AG04450 (cell line): Measurements from ENCODE around the gene SP110. TPM values are rescaled to one million over a fixed set of nuclear protein-coding genes. Genes with fewer than 3 reads are reported as not detected.

Experiments used
- CTCF ChIA-PET: fragments of 300-600, 350-600 bp; formaldehyde crosslinking; extraction: SDS; loops from one replicate; lab custom pipeline; 2022; ENCODE audit warnings: antibody characterized with exemption, inconsistent platforms; lab: Charles Lee
- POLR2A ChIA-PET: fragments of 350-600 bp; formaldehyde crosslinking; extraction: SDS; loops from one replicate; lab custom pipeline; 2021; ENCODE audit warnings: antibody characterized with exemption, inconsistent platforms; lab: Yijun Ruan, JAX
- DNase-seq: peaks from one replicate; pipeline ENCODE4 v3.0.0-alpha.2; 2011; ENCODE audit warnings: low read depth, low spot score
- H3K27ac ChIP-seq: one replicate; pipeline ENCODE4 v1.5.1; 2012; ENCODE audit warnings: low read depth, low read length, control low read depth
- H3K27me3 ChIP-seq: one replicate; pipeline ENCODE4 v1.6.0; 2012; ENCODE audit warnings: low read length; ENCODE audit not compliant: control insufficient read depth, insufficient read depth
- H3K4me3 ChIP-seq: 2 replicates; pipeline ENCODE4 v1.5.1; 2011; ENCODE audit warnings: mild to moderate bottlenecking, low read depth, low read length, control low read depth
- H3K9me3 ChIP-seq: 2 replicates; pipeline ENCODE4 v1.5.1; 2012; ENCODE audit warnings: low read length; ENCODE audit not compliant: control insufficient read depth, insufficient read depth
- CTCF ChIP-seq: IDR thresholded peaks from 2 replicates; pipeline ENCODE4 v1.5.1; 2011; ENCODE audit warnings: low read depth, low read length, control low read depth, inconsistent platforms
- polyA plus RNA-seq: library from polyadenylated mRNA; depleted of rRNA; stranded (reverse); fragments of >200 nt; gene quantifications from 2 replicates; pipeline ENCODE4 v1.2.3, GENCODE V29; 2011

The SP110 gene
- polyA plus RNA-seq, 1 experiment = 7.8 TPM

GRCh38 chr2:230184727-230185578 is 34.8 kb downstream of the SP110 start:
- TF ChIP-seq CTCF = no peak
- Histone ChIP-seq H3K4me3 (no peak overlapping the region), H3K27me3 (no peaks in the 10 kb centered on the region), H3K9me3 (no peaks in the 10 kb centered on the region), H3K27ac (no peak overlapping the region)
- CTCF ChIA-PET = interaction anchor here (2.4 kb wide), 1 partner anchor 26 kb away, joined by 8 read pairs; no protein-coding TSS in a partner anchor
- no peak for DNase-seq
- POLR2A ChIA-PET = no interaction called here

- Histone ChIP-seq H3K27ac (no peak overlapping the region), H3K9me3 (no peaks in the 10 kb centered on the region), H3K4me3 (no peak overlapping the region), H3K27me3 (no peaks in the 10 kb centered on the region)
- TF ChIP-seq CTCF = no peak
- POLR2A ChIA-PET = no interaction called here
- CTCF ChIA-PET = no interaction called here
- DNase-seq = no peak
Measured at GRCh38 chr2:230181195-230181594, 38.6 kb downstream of the SP110 start.

- ChIA-PET CTCF (interaction anchor here (0.6 to 1.1 kb wide), 3 partner anchors 10 to 30 kb away, joined by 3 to 5 read pairs (median 4); no protein-coding TSS in a partner anchor), POLR2A (no interaction called here)
- Histone ChIP-seq H3K4me3 (no peak overlapping the region), H3K27ac (no peak overlapping the region), H3K27me3 (no peaks in the 10 kb centered on the region), H3K9me3 (no peaks in the 10 kb centered on the region)
- no peak for TF ChIP-seq CTCF
- no peak for DNase-seq
Measured at GRCh38 chr2:230179907-230180306, 39.9 kb downstream of the SP110 start.

- Histone ChIP-seq H3K27ac (no peak overlapping the region), H3K4me3 (no peak overlapping the region), H3K9me3 (no peaks in the 10 kb centered on the region), H3K27me3 (no peaks in the 10 kb centered on the region)
- no peak for TF ChIP-seq CTCF
- ChIA-PET POLR2A (no interaction called here), CTCF (interaction anchor here (0.5 to 1.1 kb wide), 2 partner anchors 19 to 130 kb away, joined by 3 to 4 read pairs; no protein-coding TSS in a partner anchor)
- no peak for DNase-seq
Measured at GRCh38 chr2:230178546-230179485, 41.0 kb downstream of the SP110 start.
